Liver (tissue), 9 donors: ENCODE measurements around the gene PPDPF. TPM values are rescaled to one million over a fixed set of nuclear protein-coding genes. Genes with fewer than 3 reads are reported as not detected.

Experiments
- DNase-seq: peaks from one replicate; pipeline ENCODE4 v3.0.0-alpha.2; 2017; ENCODE audit warnings: low spot score
- H3K27ac ChIP-seq, 2 donors: one replicate each; pipeline ENCODE4 v1.7.0; 2013; ENCODE audit warnings: inconsistent platforms in 2 of 2, low read length in 2 of 2, control low read depth in 1 of 2, low read depth in 1 of 2, mild to moderate bottlenecking in 1 of 2
- H3K27me3 ChIP-seq, 4 donors: one replicate each; pipeline versions ENCODE4 v1.6.1 to v1.7.0; 2013; ENCODE audit warnings: low read length in 3 of 4, inconsistent platforms in 1 of 4, mild to moderate bottlenecking in 1 of 4, moderate library complexity in 1 of 4; ENCODE audit not compliant: control insufficient read depth in 4 of 4, insufficient read depth in 4 of 4
- H3K36me3 ChIP-seq, 4 donors: one replicate each; pipeline versions ENCODE4 v1.6.1 to v1.7.0; 2013; ENCODE audit warnings: low read length in 3 of 4, mild to moderate bottlenecking in 3 of 4, low read depth in 1 of 4, moderate library complexity in 1 of 4; ENCODE audit not compliant: control insufficient read depth in 4 of 4, insufficient read depth in 3 of 4
- H3K4me1 ChIP-seq, 4 donors: one replicate each; pipeline versions ENCODE4 v1.6.1 to v1.7.0; 2013; ENCODE audit warnings: low read length in 3 of 4, mild to moderate bottlenecking in 3 of 4, moderate library complexity in 1 of 4; ENCODE audit not compliant: control insufficient read depth in 4 of 4, insufficient read depth in 4 of 4
- H3K4me3 ChIP-seq, 3 donors: one replicate each; pipeline versions ENCODE4 v1.6.1 to v1.7.0; 2013; ENCODE audit warnings: low read length in 3 of 3, control low read depth in 1 of 3, low read depth in 1 of 3, mild to moderate bottlenecking in 1 of 3
- H3K9ac ChIP-seq, 2 donors: one replicate each; pipeline ENCODE4 v1.7.0; 2013; ENCODE audit warnings: low read length in 2 of 2, mild to moderate bottlenecking in 2 of 2, moderate library complexity in 2 of 2, control low read depth in 1 of 2, low read depth in 1 of 2
- H3K9me3 ChIP-seq, 4 donors: one replicate each; pipeline versions ENCODE4 v1.6.1 to v1.7.0; 2013; ENCODE audit warnings: low read length in 3 of 4; ENCODE audit not compliant: control insufficient read depth in 4 of 4
- CTCF ChIP-seq: fragments of 150-350 bp; IDR thresholded peaks from 2 replicates; pipeline ENCODE4 v1.5.1; 2017; ENCODE audit warnings: improper control_type of control experiment, low read depth, low read length; ENCODE audit not compliant: missing input control
- EGR1 ChIP-seq, 2 donors: IDR thresholded peaks; 2 replicates each; pipeline ENCODE4 v1.6.1; 2016 to 2018; ENCODE audit warnings: antibody characterized with exemption in 2 of 2, low read depth in 2 of 2
- FOXA1 ChIP-seq: IDR thresholded peaks from 2 replicates; pipeline ENCODE4 v1.6.1; 2016; ENCODE audit warnings: antibody characterized with exemption
- GABPA ChIP-seq, 2 donors: IDR thresholded peaks in 1 of 2; conservative IDR thresholded peaks in 1 of 2; 2 replicates each; pipeline ENCODE4 v1.6.1; 2016; ENCODE audit warnings: antibody characterized with exemption in 2 of 2, mild to moderate bottlenecking in 1 of 2, moderate library complexity in 1 of 2
- HNF4A ChIP-seq, 2 donors: conservative IDR thresholded peaks; 2 replicates each; pipeline ENCODE4 v1.6.1; 2016; ENCODE audit warnings: antibody characterized with exemption in 2 of 2, mild to moderate bottlenecking in 2 of 2
- MAX ChIP-seq: IDR thresholded peaks from 2 replicates; pipeline ENCODE4 v1.6.1; 2016; ENCODE audit warnings: antibody characterized with exemption
- NR2F2 ChIP-seq: IDR thresholded peaks from 2 replicates; pipeline ENCODE4 v1.6.1; 2016; ENCODE audit warnings: antibody characterized with exemption
- RAD21 ChIP-seq, 2 donors: IDR thresholded peaks; 2 replicates each; pipeline ENCODE4 v1.6.1; 2016; ENCODE audit warnings: antibody characterized with exemption in 2 of 2, mild to moderate bottlenecking in 2 of 2
- RXRA ChIP-seq, 2 donors: IDR thresholded peaks; 2 replicates each; pipeline ENCODE4 v1.6.1; 2017 to 2018; ENCODE audit warnings: antibody characterized with exemption in 2 of 2, mild to moderate bottlenecking in 1 of 2
- TAF1 ChIP-seq: conservative IDR thresholded peaks from 2 replicates; pipeline ENCODE4 v1.6.1; 2016; ENCODE audit warnings: antibody characterized with exemption, mild to moderate bottlenecking
- ZBTB33 ChIP-seq: IDR thresholded peaks from 2 replicates; pipeline ENCODE4 v1.6.1; 2016; ENCODE audit warnings: antibody characterized with exemption
- WGBS: extraction: QIAGEN DNeasy Blood & Tissue Kit; methylation state at CpG from one replicate; pipeline ENCODE4 v1.1.7; 2013; 5-methylcytosine and 5-hydroxymethylcytosine counted together
- polyA plus RNA-seq, 2 donors: library from polyadenylated mRNA; stranded (reverse) in 1 of 2; unstranded in 1 of 2; fragments of 200-250 nt in 1 of 2; fragments of >200 nt in 1 of 2; fragmentation: Nextera tagmentation in 1 of 2; extraction: Ambion mirVana in 1 of 2; gene quantifications; one replicate each; pipeline versions ENCODE4 v1.2.1 to v1.2.3, GENCODE V29; 2013 to 2015
- total RNA-seq, 2 donors: library from RNA; depleted of rRNA; stranded (reverse); fragments of >200 nt; gene quantifications; one replicate each; pipeline ENCODE4 v1.2.3, GENCODE V29; 2014
- donor health status: healthy.
- donor health status: healthy.
- donor health status: healthy.
- donor health status: healthy.
- donor health status: healthy.

PPDPF gene
- total and polyA plus RNA-seq, 4 donors: 8.3 to 196 (median 25.3) TPM

- H3K4me1 ChIP-seq: peaks cover 0 to 9% (median 6%) of the 10 kb centered on the region in 4 donors
- H3K36me3 ChIP-seq: no peaks in the 10 kb centered on the region
- no peak for DNase-seq
- no peaks in the 10 kb centered on the region for H3K27me3 ChIP-seq
- WGBS: 87% methylated on average over 36 of the region's 36 CpGs
- TF ChIP-seq RAD21 (IDR thresholded peaks at IDR 0.05): no peak
- TF ChIP-seq NR2F2: no peak
- no peak for TF ChIP-seq GABPA (IDR thresholded peaks at IDR 0.05 in 1 of 2, conservative IDR thresholded peaks at IDR 0.05 in 1 of 2)
- no peak for TF ChIP-seq HNF4A (conservative IDR thresholded peaks at IDR 0.05)
- TF ChIP-seq EGR1 (IDR thresholded peaks at IDR 0.05; ENCODE audit: low read depth in 2 of 2): no peak
- no peak for TF ChIP-seq ZBTB33
- TF ChIP-seq MAX: no peak
- TF ChIP-seq CTCF: no peak
- no peak for TF ChIP-seq RXRA (IDR thresholded peaks at IDR 0.05)
- no peak for TF ChIP-seq TAF1
- H3K4me3 ChIP-seq: no peak overlapping the region
- no peaks in the 10 kb centered on the region for H3K9me3 ChIP-seq
- no peak overlapping the region for H3K9ac ChIP-seq
- H3K27ac ChIP-seq: no peak overlapping the region
Measured at GRCh38 chr20:63542031-63542559, 21.5 kb downstream of the PPDPF start.

- Histone ChIP-seq H3K9me3 (no peaks in the 10 kb centered on the region), H3K4me1 (peaks cover 0 to 3% (median under 1%) of the 10 kb centered on the region in 4 donors), H3K27me3 (no peaks in the 10 kb centered on the region), H3K4me3 (no peak overlapping the region), H3K36me3 (no peaks in the 10 kb centered on the region), H3K27ac (no peak overlapping the region), H3K9ac (no peak overlapping the region)
- DNase-seq: no peak
- TF ChIP-seq GABPA (IDR thresholded peaks at IDR 0.05 in 1 of 2, conservative IDR thresholded peaks at IDR 0.05 in 1 of 2) (no peak), CTCF (no peak), FOXA1 (no peak), TAF1 (no peak), HNF4A (conservative IDR thresholded peaks at IDR 0.05) (no peak)
- WGBS: 90% methylated on average over 10 of the region's 10 CpGs
Measured at GRCh38 chr20:63542696-63543095, 22.1 kb downstream of the PPDPF start.
